ENCODE results near the gene VGLL4.

VGLL4 gene

GRCh38 chr3:11565492-11565891 is 78.2 kb downstream of the VGLL4 start:
- DNase-seq (ENCODE audit: low read depth in 3 of 3), result no peak

GRCh38 chr3:11565072-11565471 is 78.6 kb downstream of the VGLL4 start:
- DNase-seq (ENCODE audit: low read depth in 3 of 3), result no peak

GRCh38 chr3:11564577-11565001 is 79.1 kb downstream of the VGLL4 start:
- DNase-seq (ENCODE audit: low read depth in 3 of 3), result no peak

- DNase-seq (ENCODE audit: low read depth in 3 of 3), result no peak
These were observed 79.9 kb downstream of the VGLL4 start for GRCh38 chr3:11563865-11564185.

GRCh38 chr3:11563159-11563864 is 80.4 kb downstream of the VGLL4 start:
- no peak for DNase-seq (ENCODE audit: low read depth in 3 of 3)

GRCh38 chr3:11562277-11562881 is 81.3 kb downstream of the VGLL4 start:
- DNase-seq (ENCODE audit: low read depth in 3 of 3), result no peak

- DNase-seq (ENCODE audit: low read depth in 3 of 3), result no peak
These were observed 83.0 kb downstream of the VGLL4 start for GRCh38 chr3:11560746-11561145.

- no peak for DNase-seq (ENCODE audit: low read depth in 3 of 3)
These were observed 83.7 kb downstream of the VGLL4 start for GRCh38 chr3:11559816-11560633.

GRCh38 chr3:11558918-11559815 is 84.5 kb downstream of the VGLL4 start:
- DNase-seq (ENCODE audit: low read depth in 3 of 3), result no peak

- no peak for DNase-seq (ENCODE audit: low read depth in 3 of 3)
These were observed 85.3 kb downstream of the VGLL4 start for GRCh38 chr3:11558411-11558903.

- DNase-seq (ENCODE audit: low read depth in 3 of 3), result peak in 1 of 3 experiments; percentile 18
These were observed 85.7 kb downstream of the VGLL4 start for GRCh38 chr3:11558002-11558401.

GRCh38 chr3:11556851-11557644 is 86.7 kb downstream of the VGLL4 start:
- DNase-seq (ENCODE audit: low read depth in 3 of 3), result no peak

GRCh38 chr3:11555881-11556633 is 87.7 kb downstream of the VGLL4 start:
- DNase-seq (ENCODE audit: low read depth in 3 of 3), result no peak

GRCh38 chr3:11555211-11555782 is 88.4 kb downstream of the VGLL4 start:
- DNase-seq (ENCODE audit: low read depth in 3 of 3), result no peak

GRCh38 chr3:11554666-11555065 is 89.0 kb downstream of the VGLL4 start:
- DNase-seq (ENCODE audit: low read depth in 3 of 3), result no peak

- no peak for DNase-seq (ENCODE audit: low read depth in 3 of 3)
These were observed 89.5 kb downstream of the VGLL4 start for GRCh38 chr3:11554236-11554610.

GRCh38 chr3:11553436-11554235 is 90.1 kb downstream of the VGLL4 start:
- no peak for DNase-seq (ENCODE audit: low read depth in 3 of 3)

- no peak for DNase-seq (ENCODE audit: low read depth in 3 of 3)
These were observed 91.1 kb downstream of the VGLL4 start for GRCh38 chr3:11552289-11553264.

All from stimulated activated CD4-positive, alpha-beta T cell treated with anti-CD3 and anti-CD28 coated beads, TNF-alpha, amount 100 ng/mL, for 24 hours (primary cell).